ENCODE data around the gene DAB1.

Gene DAB1

GRCh38 chr1:57086154-57086553 is 337.7 kb downstream of the DAB1 start (continued):
- TF ChIP-seq BCL6B (tag by site-specific recombination; IDR thresholded peaks at IDR 0.05) (no peak), ZNF626 (tag by site-specific recombination; IDR thresholded peaks at IDR 0.05) (no peak), ZNF510 (tag by site-specific recombination; IDR thresholded peaks at IDR 0.05; ENCODE audit: insufficient replicate concordance) (no peak), ZSCAN18 (tag by site-specific recombination; IDR thresholded peaks at IDR 0.05) (no peak), ZNF544 (tag by site-specific recombination; IDR thresholded peaks at IDR 0.05) (no peak), ZNF473 (tag by site-specific recombination; IDR thresholded peaks at IDR 0.05) (no peak)

GRCh38 chr1:57084701-57085100 is 339.2 kb downstream of the DAB1 start:
- no peaks in the 10 kb centered on the region for H3K9me3 ChIP-seq (ENCODE audit: control insufficient read depth, insufficient read depth, low read depth, low read length)
- no peak overlapping the region for H3K4me3 ChIP-seq (ENCODE audit: low read depth, low read length)
- H3K4me1 ChIP-seq (ENCODE audit: control insufficient read depth, insufficient read depth, low read length) = no peaks in the 10 kb centered on the region
- ChIA-PET POLR2A (no interaction called here), CTCF (interaction anchor here (0.9 kb wide), 1 partner anchor 251 kb away, joined by 4 read pairs; no protein-coding TSS in a partner anchor)
- TF ChIP-seq KLF7 (tag by site-specific recombination; IDR thresholded peaks at IDR 0.05; ENCODE audit: borderline replicate concordance) (no peak), PBX3 (CRISPR knock-in tag; IDR thresholded peaks at IDR 0.05) (no peak), YY1 (tag by site-specific recombination; IDR thresholded peaks at IDR 0.05) (no peak), SALL2 (tag by site-specific recombination; IDR thresholded peaks at IDR 0.05; ENCODE audit: borderline replicate concordance) (no peak), ZNF223 (tag by site-specific recombination; IDR thresholded peaks at IDR 0.05) (no peak), ZNF571 (tag by site-specific recombination; IDR thresholded peaks at IDR 0.05) (no peak), ZSCAN5A (tag by site-specific recombination; IDR thresholded peaks at IDR 0.05) (no peak), ZNF366 (tag by site-specific recombination; conservative IDR thresholded peaks at IDR 0.05) (no peak), ZNF133 (tag by site-specific recombination; IDR thresholded peaks at IDR 0.05) (no peak), ZNF830 (tag by site-specific recombination; IDR thresholded peaks at IDR 0.05; ENCODE audit: low read depth) (no peak), ZNF544 (tag by site-specific recombination; IDR thresholded peaks at IDR 0.05) (no peak), ZNF768 (tag by site-specific recombination; IDR thresholded peaks at IDR 0.05) (no peak), ZXDB (tag by site-specific recombination; IDR thresholded peaks at IDR 0.05) (no peak), ZNF626 (tag by site-specific recombination; IDR thresholded peaks at IDR 0.05) (no peak), ZNF112 (tag by site-specific recombination; IDR thresholded peaks at IDR 0.05) (no peak), ZNF148 (tag by site-specific recombination; IDR thresholded peaks at IDR 0.05; ENCODE audit: borderline replicate concordance) (no peak), ZNF274 (IDR thresholded peaks at IDR 0.05; ENCODE audit: low read length) (no peak), ZNF274 (tag by site-specific recombination; IDR thresholded peaks at IDR 0.05; ENCODE audit: borderline replicate concordance) (no peak), ZNF561 (tag by site-specific recombination; IDR thresholded peaks at IDR 0.05; ENCODE audit: borderline replicate concordance) (no peak), KLF10 (tag by site-specific recombination; IDR thresholded peaks at IDR 0.05) (no peak), PATZ1 (tag by site-specific recombination; IDR thresholded peaks at IDR 0.05) (no peak)
- H3K27ac ChIP-seq (ENCODE audit: extremely low read depth, low read depth, low read length) = no peak overlapping the region
- H3K36me3 ChIP-seq (ENCODE audit: control insufficient read depth in 2 of 2, insufficient read depth in 1 of 2, low read length in 2 of 2) = no peaks in the 10 kb centered on the region
